Naive thymus-derived CD4-positive, alpha-beta T cell (primary cell): ENCODE data around the gene FDPS. TPM values are rescaled to one million over a fixed set of nuclear protein-coding genes. Genes with fewer than 3 reads are reported as not detected.

Source experiments
- ATAC-seq: fragments of 150-1000 bp; cut with Tn5 transposase; 2 replicates; pipeline ENCODE4 v1.10.0; 2021; ENCODE audit warnings: mild to moderate bottlenecking, moderate library complexity
- CTCF ChIA-PET: fragments of 350-600 bp; sonication (Branson Sonifier 250); formaldehyde crosslinking; loops from one replicate; lab custom pipeline; 2021; ENCODE audit warnings: antibody characterized with exemption; lab: Charles Lee
- POLR2A ChIA-PET: fragments of 350-600 bp; sonication (Branson Sonifier 250); formaldehyde crosslinking; loops from one replicate; lab custom pipeline; 2021; ENCODE audit warnings: antibody characterized with exemption, inconsistent platforms; lab: Charles Lee
- DNase-seq, 9 donors: peaks; one replicate each; pipeline versions ENCODE4 v3.0.0 to v3.0.0-alpha.2; 2020 to 2022; ENCODE audit warnings: mixed read lengths in 1 of 9
- H3K27ac ChIP-seq: one replicate; pipeline ENCODE4 v1.7.0; 2013; ENCODE audit warnings: mild to moderate bottlenecking, low read depth, low read length, moderate library complexity
- H3K27me3 ChIP-seq, 2 donors: one replicate each; pipeline ENCODE4 v1.7.0; 2013; ENCODE audit warnings: low read length in 2 of 2, mild to moderate bottlenecking in 2 of 2, moderate library complexity in 2 of 2; ENCODE audit not compliant: control insufficient read depth in 2 of 2, insufficient read depth in 2 of 2
- H3K36me3 ChIP-seq, 3 experiments: 1 replicate in 2 of 3; 2 replicates in 1 of 3; pipeline ENCODE4 v1.7.0; 2013; ENCODE audit warnings: low read length in 3 of 3, mild to moderate bottlenecking in 3 of 3, moderate library complexity in 1 of 3; ENCODE audit not compliant: insufficient read depth in 3 of 3, control insufficient read depth in 2 of 3
- H3K4me1 ChIP-seq, 2 donors: one replicate each; pipeline ENCODE4 v1.7.0; 2013; ENCODE audit warnings: low read length in 2 of 2, mild to moderate bottlenecking in 2 of 2, moderate library complexity in 1 of 2; ENCODE audit not compliant: control insufficient read depth in 2 of 2, insufficient read depth in 2 of 2
- H3K4me3 ChIP-seq: 2 replicates; pipeline ENCODE4 v1.7.0; 2013; ENCODE audit warnings: mild to moderate bottlenecking, low read length
- H3K9me3 ChIP-seq, 3 experiments: 1 replicate in 2 of 3; 2 replicates in 1 of 3; pipeline ENCODE4 v1.7.0; 2013; ENCODE audit warnings: low read length in 3 of 3; ENCODE audit not compliant: control insufficient read depth in 2 of 3
- H3K27ac Mint-ChIP-seq, 9 donors: one replicate each; pipeline ENCODE4 v1.8.0; 2020 to 2022; ENCODE audit warnings: mixed read lengths in 9 of 9, mild to moderate bottlenecking in 8 of 9, moderate library complexity in 5 of 9, inconsistent platforms in 2 of 9
- H3K27me3 Mint-ChIP-seq, 5 donors: one replicate each; pipeline ENCODE4 v1.8.0; 2021 to 2022; ENCODE audit warnings: mixed read lengths in 5 of 5, mild to moderate bottlenecking in 1 of 5
- H3K36me3 Mint-ChIP-seq, 5 donors: one replicate each; pipeline ENCODE4 v1.8.0; 2020 to 2022; ENCODE audit warnings: mixed read lengths in 5 of 5, mild to moderate bottlenecking in 3 of 5, inconsistent platforms in 1 of 5
- H3K4me1 Mint-ChIP-seq, 7 donors: one replicate each; pipeline ENCODE4 v1.8.0; 2020 to 2022; ENCODE audit warnings: mixed read lengths in 7 of 7, mild to moderate bottlenecking in 3 of 7, inconsistent platforms in 1 of 7
- H3K4me3 Mint-ChIP-seq, 10 donors: one replicate each; pipeline ENCODE4 v1.8.0; 2020 to 2022; ENCODE audit warnings: mild to moderate bottlenecking in 10 of 10, mixed read lengths in 10 of 10, moderate library complexity in 6 of 10, inconsistent platforms in 2 of 10
- H3K9me3 Mint-ChIP-seq, 11 donors: one replicate each; pipeline ENCODE4 v1.8.0; 2020 to 2022; ENCODE audit warnings: mixed read lengths in 11 of 11, mild to moderate bottlenecking in 4 of 11, inconsistent platforms in 1 of 11, moderate library complexity in 1 of 11
- intact Hi-C, 2 donors: fragments of 100-400 bp; cut with micrococcal nuclease; formaldehyde crosslinking; loops; one replicate each; pipeline ENCODE4 v1.15.1; 2023
- polyA plus RNA-seq, 2 donors: library from polyadenylated mRNA; unstranded; fragments of 300-500 nt; fragmentation: Illumina TruSeq; gene quantifications; one replicate each; pipeline ENCODE4 v1.2.3, GENCODE V29; 2021
- total RNA-seq, 6 experiments: library from RNA in 5 of 6; stranded (reverse) in 5 of 6; gene quantifications; 1 replicate in 5 of 6; 2 replicates in 1 of 6; pipeline ENCODE4 v1.2.3 and lab custom pipeline; 2021 to 2026

The FDPS gene
- total and polyA plus RNA-seq, 7 experiments from 2014 or later = 58.5 to 193 (median 83.8) TPM

DNA sequence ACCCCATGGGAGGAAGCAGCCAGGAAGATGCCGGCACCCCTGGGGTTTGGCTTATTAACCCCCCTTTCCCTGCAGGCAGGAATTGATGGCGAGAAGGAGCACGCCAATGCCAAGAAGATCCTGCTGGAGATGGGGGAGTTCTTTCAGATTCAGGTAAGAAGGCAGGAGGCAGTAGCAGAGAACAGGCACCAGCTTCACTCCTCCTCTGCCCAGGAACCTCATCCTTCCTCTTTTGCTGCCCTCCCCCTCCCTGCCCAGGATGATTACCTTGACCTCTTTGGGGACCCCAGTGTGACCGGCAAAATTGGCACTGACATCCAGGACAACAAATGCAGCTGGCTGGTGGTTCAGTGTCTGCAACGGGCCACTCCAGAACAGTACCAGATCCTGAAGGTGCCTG, 10.9 kb downstream of the FDPS start:
- H3K27me3 Mint-ChIP-seq = no peaks in the 10 kb centered on the region
- peaks cover 0 to 14% (median 0%) of the 10 kb centered on the region in 5 donors for H3K36me3 Mint-ChIP-seq
- H3K4me1 Mint-ChIP-seq = peaks cover 18 to 39% (median 23%) of the 10 kb centered on the region in 7 donors
- intact Hi-C loops = no loop called here
- Histone ChIP-seq H3K36me3 (peaks cover 0 to 10% (median 0%) of the 10 kb centered on the region in 3 experiments), H3K27me3 (no peaks in the 10 kb centered on the region), H3K9me3 (no peaks in the 10 kb centered on the region), H3K4me3 (no peak overlapping the region), H3K27ac (no peak overlapping the region), H3K4me1 (peaks cover 0 to 12% of the 10 kb centered on the region in 2 donors)
- H3K27ac Mint-ChIP-seq = peak overlapping the region in 2 of 9 donors; percentile 14 to 61
- POLR2A ChIA-PET = interaction anchor here (0.9 to 1.2 kb wide), 3 partner anchors 13 to 48 kb away, joined by 3 to 4 read pairs (median 3); no protein-coding TSS in a partner anchor
- ATAC-seq (no peak), DNase-seq (no peak)
- H3K9me3 Mint-ChIP-seq = no peaks in the 10 kb centered on the region
- CTCF ChIA-PET = interaction anchor here (9.4 kb wide), 1 partner anchor 70 kb away, joined by 105 read pairs; no protein-coding TSS in a partner anchor
- peak overlapping the region in 6 of 10 donors; percentile 25 to 86 (median 78) for H3K4me3 Mint-ChIP-seq

DNA sequence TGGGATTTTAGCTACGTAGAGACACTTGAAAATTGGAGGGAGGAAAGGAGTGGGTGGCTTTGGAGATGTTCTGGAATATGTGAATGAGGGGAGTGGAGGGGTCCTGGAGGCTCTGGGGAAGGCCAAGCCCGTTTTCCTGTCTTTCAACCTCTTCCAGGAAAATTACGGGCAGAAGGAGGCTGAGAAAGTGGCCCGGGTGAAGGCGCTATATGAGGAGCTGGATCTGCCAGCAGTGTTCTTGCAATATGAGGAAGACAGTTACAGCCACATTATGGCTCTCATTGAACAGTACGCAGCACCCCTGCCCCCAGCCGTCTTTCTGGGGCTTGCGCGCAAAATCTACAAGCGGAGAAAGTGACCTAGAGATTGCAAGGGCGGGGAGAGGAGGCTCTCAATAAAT, 11.6 kb downstream of the FDPS start:
- ATAC-seq = no peak
- POLR2A ChIA-PET = interaction anchor here (0.5 to 1.2 kb wide), 7 partner anchors 42 to 123 kb away, joined by 3 to 4 read pairs (median 3); partner anchors contain the start of gene SCAMP3
- CTCF ChIA-PET = interaction anchor here (1.0 to 9.4 kb wide), 4 partner anchors 8 to 70 kb away, joined by 3 to 105 read pairs (median 7); partner anchors contain the start of gene FDPS

DNA sequence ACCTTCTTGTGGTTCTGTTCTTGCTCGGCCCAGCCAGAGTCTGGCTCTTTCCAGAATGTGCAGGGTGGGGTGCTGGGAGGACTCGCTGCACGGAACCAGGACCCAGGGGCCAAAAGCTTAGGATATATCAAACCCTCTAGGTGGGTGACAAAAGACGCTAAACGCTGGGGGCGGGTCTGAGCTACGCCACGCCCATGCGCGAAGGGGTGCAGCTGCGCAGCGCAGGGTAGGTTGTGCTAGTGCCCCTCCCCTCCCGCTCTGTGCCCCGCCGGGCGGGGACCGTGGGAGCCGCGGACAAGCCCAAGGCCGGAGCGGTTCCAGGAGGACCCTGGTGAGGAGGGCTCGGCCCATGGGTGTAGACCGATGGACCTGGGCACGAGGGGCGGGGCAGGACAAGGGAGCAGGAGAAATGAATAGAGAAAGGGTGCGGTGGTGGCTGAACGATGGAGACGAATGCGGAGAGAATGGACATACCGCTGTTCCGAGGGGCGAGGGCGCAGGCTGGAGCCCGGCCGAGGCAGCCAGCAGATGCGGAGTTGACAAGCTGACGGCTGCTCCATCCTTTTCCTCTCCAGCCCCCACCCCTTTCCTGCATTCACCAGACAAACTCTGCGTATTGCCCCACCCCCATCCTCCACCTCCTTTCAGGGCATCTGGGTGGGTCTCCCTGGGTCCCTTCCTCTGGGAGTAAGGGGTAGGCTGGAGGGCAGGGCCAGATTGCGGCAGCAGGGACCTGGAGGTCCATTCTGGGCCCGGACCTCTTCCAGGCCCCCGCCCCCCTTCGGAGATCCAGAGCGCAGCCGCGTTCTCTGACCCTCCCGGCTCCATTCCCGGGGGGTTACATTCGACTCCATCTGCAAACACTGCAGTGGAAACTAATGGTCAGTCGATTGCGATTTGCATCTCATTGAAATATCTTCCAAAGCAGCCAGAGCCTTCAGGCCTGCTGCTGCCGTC, 12.3 kb downstream of the FDPS start, which contains the start of gene RUSC1:
Gene RUSC1 (plus strand): TSS at position 234 of the 957 bp plus-strand sequence. CDS start 880 bp downstream, outside the sequence.
- Histone ChIP-seq H3K9me3 (no peaks in the 10 kb centered on the region), H3K27ac (no peak within 1 kb of the TSS), H3K4me1 (peaks cover 0 to 12% of the 10 kb centered on the region in 2 donors), H3K27me3 (no peaks in the 10 kb centered on the region), H3K36me3 (peaks cover 0 to 4% (median 0%) of the 10 kb centered on the region in 3 experiments), H3K4me3 (peak within 1 kb of the TSS; percentile 51)
- DNase-seq (peak; percentile 54 to 80 (median 72)), ATAC-seq (peak; percentile 54)
- intact Hi-C loops = loop anchor here (5.0 to 10.0 kb wide), 9 partner anchors 129 to 731 kb away; partner anchors contain the start of genes RIT1 (in 2 of the 2), ASH1L (in 1 of the 2), CKS1B (in 1 of the 2) and KRTCAP2 (in 1 of the 2)
- no peaks in the 10 kb centered on the region for H3K27me3 Mint-ChIP-seq
- peaks cover 0 to 12% (median 0%) of the 10 kb centered on the region in 5 donors for H3K36me3 Mint-ChIP-seq
- peaks cover 21 to 40% (median 27%) of the 10 kb centered on the region in 7 donors for H3K4me1 Mint-ChIP-seq
- H3K9me3 Mint-ChIP-seq = no peaks in the 10 kb centered on the region
- H3K4me3 Mint-ChIP-seq = peak within 1 kb of the TSS; percentile 74 to 91 (median 80)
- ChIA-PET POLR2A (interaction anchor here (0.5 to 1.2 kb wide), 8 partner anchors 13 to 122 kb away, joined by 3 to 4 read pairs (median 3); partner anchors contain the start of genes FDPS and SCAMP3), CTCF (interaction anchor here (1.0 to 9.4 kb wide), 6 partner anchors 8 to 71 kb away, joined by 3 to 105 read pairs (median 4); partner anchors contain the start of gene FDPS)
- peak within 1 kb of the TSS in 8 of 9 donors; percentile 14 to 62 (median 52) for H3K27ac Mint-ChIP-seq

More for the DNA sequence above, 11.6 kb downstream of the FDPS start:
- peak overlapping the region; percentile 68 to 91 (median 80) for H3K4me3 Mint-ChIP-seq
- Histone ChIP-seq H3K27me3 (no peaks in the 10 kb centered on the region), H3K4me1 (peaks cover 0 to 12% of the 10 kb centered on the region in 2 donors), H3K9me3 (no peaks in the 10 kb centered on the region), H3K4me3 (peak overlapping the region; percentile 51), H3K27ac (no peak overlapping the region), H3K36me3 (peaks cover 0 to 4% (median 0%) of the 10 kb centered on the region in 3 experiments)
- intact Hi-C loops = loop anchor here (5.0 to 10.0 kb wide), 9 partner anchors 128 to 732 kb away; partner anchors contain the start of genes RIT1 (in 2 of the 2), ASH1L (in 1 of the 2), CKS1B (in 1 of the 2) and KRTCAP2 (in 1 of the 2)
- no peak for DNase-seq
- no peaks in the 10 kb centered on the region for H3K27me3 Mint-ChIP-seq
- peak overlapping the region in 8 of 9 donors; percentile 13 to 62 (median 46) for H3K27ac Mint-ChIP-seq
- peaks cover 18 to 39% (median 23%) of the 10 kb centered on the region in 7 donors for H3K4me1 Mint-ChIP-seq
- peaks cover 0 to 12% (median 0%) of the 10 kb centered on the region in 5 donors for H3K36me3 Mint-ChIP-seq
- no peaks in the 10 kb centered on the region for H3K9me3 Mint-ChIP-seq

DNA sequence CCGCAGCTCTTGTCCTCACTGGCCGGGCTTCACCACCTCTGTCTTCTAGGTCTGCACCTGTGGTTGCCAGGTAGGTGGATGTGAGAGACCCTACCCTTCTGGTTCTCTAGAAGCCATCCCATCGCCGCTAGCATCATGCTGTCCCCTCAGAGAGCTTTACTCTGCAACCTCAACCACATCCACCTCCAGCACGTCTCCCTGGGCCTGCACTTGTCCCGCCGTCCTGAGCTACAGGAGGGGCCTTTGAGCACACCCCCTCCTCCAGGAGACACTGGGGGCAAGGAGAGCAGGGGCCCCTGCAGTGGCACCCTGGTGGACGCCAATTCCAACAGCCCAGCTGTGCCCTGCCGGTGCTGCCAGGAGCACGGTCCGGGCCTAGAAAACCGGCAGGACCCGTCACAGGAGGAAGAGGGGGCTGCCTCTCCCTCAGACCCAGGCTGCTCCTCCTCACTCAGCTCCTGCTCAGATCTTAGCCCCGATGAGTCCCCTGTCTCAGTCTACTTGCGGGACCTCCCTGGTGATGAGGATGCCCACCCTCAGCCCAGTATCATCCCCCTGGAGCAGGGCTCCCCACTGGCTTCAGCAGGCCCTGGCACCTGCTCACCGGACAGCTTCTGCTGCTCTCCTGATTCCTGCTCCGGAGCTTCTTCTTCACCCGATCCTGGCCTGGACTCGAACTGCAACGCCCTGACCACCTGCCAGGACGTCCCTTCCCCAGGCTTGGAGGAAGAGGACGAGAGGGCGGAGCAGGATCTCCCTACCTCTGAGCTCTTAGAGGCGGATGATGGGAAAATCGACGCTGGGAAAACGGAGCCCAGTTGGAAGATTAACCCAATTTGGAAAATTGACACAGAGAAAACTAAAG, 13.2 kb downstream of the FDPS start:
- peaks cover 0 to 12% of the 10 kb centered on the region in 2 donors for H3K4me1 ChIP-seq
- Mint-ChIP-seq H3K9me3 (no peaks in the 10 kb centered on the region), H3K27ac (peak overlapping the region in 3 of 9 donors; percentile 17 to 56 (median 51)), H3K4me1 (peaks cover 24 to 41% (median 31%) of the 10 kb centered on the region in 7 donors), H3K36me3 (peaks cover 0 to 12% (median 0%) of the 10 kb centered on the region in 5 donors), H3K4me3 (peak overlapping the region; percentile 74 to 91 (median 76)), H3K27me3 (no peaks in the 10 kb centered on the region)
- ChIA-PET POLR2A (interaction anchor here (0.6 to 3.9 kb wide), 9 partner anchors 14 to 1324 kb away, joined by 3 to 18 read pairs (median 4); partner anchors contain the start of genes CLK2, FDPS and SCAMP3), CTCF (interaction anchor here (0.6 to 9.4 kb wide), 10 partner anchors 9 to 543 kb away, joined by 3 to 105 read pairs (median 4); partner anchors contain the start of gene FDPS)
- DNase-seq (no peak), ATAC-seq (no peak)
- peaks cover 0 to 4% (median 0%) of the 10 kb centered on the region in 3 experiments for H3K36me3 ChIP-seq
- H3K27me3 ChIP-seq = no peaks in the 10 kb centered on the region
- H3K9me3 ChIP-seq = no peaks in the 10 kb centered on the region
- no peak overlapping the region for H3K27ac ChIP-seq
- no peak overlapping the region for H3K4me3 ChIP-seq
- intact Hi-C loops = loop anchor here (2.0 to 10.0 kb wide), 10 partner anchors 130 to 1017 kb away; partner anchors contain the start of genes RIT1 (in 2 of the 2), ASH1L (in 1 of the 2), CCT3 (in 1 of the 2) and CKS1B (in 1 of the 2)

DNA sequence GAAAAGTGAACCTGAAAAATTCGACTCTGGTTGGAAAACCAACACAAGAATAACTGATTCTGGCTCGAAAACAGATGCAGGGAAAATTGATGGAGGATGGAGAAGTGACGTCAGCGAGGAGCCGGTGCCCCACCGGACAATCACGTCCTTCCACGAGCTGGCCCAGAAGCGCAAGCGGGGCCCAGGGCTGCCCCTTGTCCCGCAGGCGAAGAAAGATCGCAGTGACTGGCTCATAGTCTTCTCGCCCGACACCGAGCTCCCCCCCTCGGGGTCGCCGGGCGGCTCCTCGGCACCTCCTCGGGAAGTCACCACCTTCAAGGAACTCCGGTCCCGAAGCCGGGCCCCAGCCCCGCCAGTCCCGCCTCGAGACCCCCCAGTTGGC, 13.9 kb downstream of the FDPS start:
- peaks cover 0 to 12% of the 10 kb centered on the region in 2 donors for H3K4me1 ChIP-seq
- Mint-ChIP-seq H3K27me3 (no peaks in the 10 kb centered on the region), H3K27ac (peak overlapping the region in 1 of 9 donors; percentile 51), H3K9me3 (no peaks in the 10 kb centered on the region), H3K4me3 (peak overlapping the region; percentile 74 to 91 (median 76)), H3K4me1 (peaks cover 24 to 39% (median 31%) of the 10 kb centered on the region in 7 donors), H3K36me3 (peaks cover 0 to 12% (median 0%) of the 10 kb centered on the region in 5 donors)
- H3K27ac ChIP-seq = no peak overlapping the region
- ChIA-PET CTCF (interaction anchor here (0.6 to 9.4 kb wide), 11 partner anchors 10 to 542 kb away, joined by 3 to 105 read pairs (median 4); partner anchors contain the start of gene FDPS), POLR2A (interaction anchor here (0.6 to 3.9 kb wide), 9 partner anchors 15 to 1324 kb away, joined by 3 to 18 read pairs (median 11); partner anchors contain the start of genes CLK2, FDPS and SCAMP3)
- peaks cover 0 to 4% (median 0%) of the 10 kb centered on the region in 3 experiments for H3K36me3 ChIP-seq
- DNase-seq = no peak
- no peak for ATAC-seq
- H3K9me3 ChIP-seq = no peaks in the 10 kb centered on the region
- H3K4me3 ChIP-seq = no peak overlapping the region
- intact Hi-C loops = loop anchor here (2.0 to 10.0 kb wide), 10 partner anchors 130 to 1016 kb away; partner anchors contain the start of genes RIT1 (in 2 of the 2), ASH1L (in 1 of the 2), CCT3 (in 1 of the 2) and CKS1B (in 1 of the 2)
- H3K27me3 ChIP-seq = no peaks in the 10 kb centered on the region
